Erythroblast (primary cell): ENCODE measurements around the gene RORB.

Experiments
- GATA1 ChIP-seq: IDR thresholded peaks from 2 replicates; pipeline ENCODE4 v1.6.1; 2011; ENCODE audit warnings: low read depth, mild to moderate bottlenecking, control low read depth, low read length, moderate library complexity
- POLR2A ChIP-seq: IDR thresholded peaks from 2 replicates; pipeline ENCODE4 v1.6.1; 2011; ENCODE audit warnings: mild to moderate bottlenecking, low read length

DNA sequence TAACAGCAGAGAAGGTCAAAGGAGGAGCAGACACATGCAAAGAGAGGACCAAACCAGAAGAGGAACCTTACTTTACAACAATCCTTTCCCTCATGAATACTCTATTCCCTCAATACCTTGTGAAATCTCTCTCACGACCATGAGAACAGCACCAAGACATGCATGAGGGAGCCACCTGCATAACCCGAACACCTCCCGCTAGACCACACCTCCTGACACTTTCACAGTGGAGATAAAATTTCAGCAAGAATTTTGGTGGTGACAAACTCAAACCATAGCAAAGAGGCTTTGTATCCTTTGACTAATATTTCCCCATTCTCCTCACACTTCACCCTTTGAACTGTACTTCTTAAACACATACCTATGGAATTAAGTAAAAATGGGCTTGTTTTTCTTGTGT, 101.7 kb downstream of the RORB start:
- TF ChIP-seq POLR2A = no peak
- no peak for TF ChIP-seq GATA1
